H9 (cell line): ENCODE measurements around the gene C1orf122. TPM values are rescaled to one million over a fixed set of nuclear protein-coding genes. Genes with fewer than 3 reads are reported as not detected.

Source experiments
- DNase-seq: peaks from one replicate; pipeline ENCODE4 v3.0.0-alpha.2; 2017
- H2AFZ ChIP-seq: one replicate; pipeline ENCODE4 v1.6.1; 2013; ENCODE audit warnings: mild to moderate bottlenecking, low read length, control low read depth, moderate library complexity
- H2AK5ac ChIP-seq: 2 replicates; pipeline ENCODE4 v1.6.1; 2013; ENCODE audit warnings: low read length, control low read depth, mixed read lengths; ENCODE audit not compliant: insufficient read length
- H2BK120ac ChIP-seq: one replicate; pipeline ENCODE4 v1.6.1; 2013; ENCODE audit warnings: low read depth, mild to moderate bottlenecking, low read length, control low read depth, inconsistent platforms; ENCODE audit not compliant: poor library complexity, severe bottlenecking
- H2BK12ac ChIP-seq: 2 replicates; pipeline ENCODE4 v1.6.1; 2013; ENCODE audit warnings: low read length, control low read depth, mixed read lengths, low read depth; ENCODE audit not compliant: insufficient read length
- H2BK15ac ChIP-seq: 2 replicates; pipeline ENCODE4 v1.6.1; 2013; ENCODE audit warnings: low read depth, low read length, control low read depth
- H2BK20ac ChIP-seq: one replicate; pipeline ENCODE4 v1.6.1; 2013; ENCODE audit warnings: low read depth, mild to moderate bottlenecking, low read length, control low read depth, inconsistent platforms; ENCODE audit not compliant: poor library complexity, severe bottlenecking
- H2BK5ac ChIP-seq: 2 replicates; pipeline ENCODE4 v1.6.1; 2013; ENCODE audit warnings: low read length, control low read depth, mixed read lengths; ENCODE audit not compliant: insufficient read length
- H3K14ac ChIP-seq: 2 replicates; pipeline ENCODE4 v1.6.1; 2013; ENCODE audit warnings: low read length, control low read depth; ENCODE audit not compliant: insufficient read depth
- H3K18ac ChIP-seq: 2 replicates; pipeline ENCODE4 v1.6.1; 2013; ENCODE audit warnings: low read depth, mild to moderate bottlenecking, mixed read lengths, low read length, control low read depth; ENCODE audit not compliant: insufficient read length
- H3K23ac ChIP-seq: 2 replicates; pipeline ENCODE4 v1.6.1; 2013; ENCODE audit warnings: low read length, control low read depth, mixed read lengths, low read depth; ENCODE audit not compliant: insufficient read length
- H3K23me2 ChIP-seq: 2 replicates; pipeline ENCODE4 v1.6.1; 2013; ENCODE audit warnings: low read depth, mild to moderate bottlenecking, mixed read lengths, low read length, control low read depth; ENCODE audit not compliant: insufficient read length, poor library complexity, severe bottlenecking
- H3K27ac ChIP-seq: 2 replicates; pipeline ENCODE4 v1.5.1; 2013; ENCODE audit warnings: low read length, control low read depth, mixed read lengths, low read depth; ENCODE audit not compliant: insufficient read length
- H3K27me3 ChIP-seq: 2 replicates; pipeline ENCODE4 v1.6.1; 2013; ENCODE audit warnings: low read length, control low read depth, inconsistent platforms; ENCODE audit not compliant: insufficient read depth
- H3K4ac ChIP-seq: 2 replicates; pipeline ENCODE4 v1.6.1; 2013; ENCODE audit warnings: low read depth, mild to moderate bottlenecking, control low read depth, inconsistent platforms, low read length, moderate library complexity
- H3K4me1 ChIP-seq: 2 replicates; pipeline ENCODE4 v1.6.1; 2013; ENCODE audit warnings: low read length, control low read depth, inconsistent platforms; ENCODE audit not compliant: insufficient read depth
- H3K4me2 ChIP-seq: 2 replicates; pipeline ENCODE4 v1.6.1; 2013; ENCODE audit warnings: low read length, control low read depth, mixed read lengths; ENCODE audit not compliant: insufficient read length, insufficient read depth
- H3K56ac ChIP-seq: 2 replicates; pipeline ENCODE4 v1.6.1; 2013; ENCODE audit warnings: low read depth, mild to moderate bottlenecking, mixed read lengths, low read length, control low read depth; ENCODE audit not compliant: insufficient read length
- H3K79me1 ChIP-seq: 2 replicates; pipeline ENCODE4 v1.6.1; 2013; ENCODE audit warnings: low read depth, mild to moderate bottlenecking, moderate library complexity, low read length, control low read depth, inconsistent platforms; ENCODE audit not compliant: insufficient read depth, poor library complexity, severe bottlenecking
- H3K79me2 ChIP-seq: 2 replicates; pipeline ENCODE4 v1.6.1; 2013; ENCODE audit warnings: low read length, control low read depth, inconsistent platforms; ENCODE audit not compliant: insufficient read depth
- H3K9ac ChIP-seq: 2 replicates; pipeline ENCODE4 v1.6.1; 2013; ENCODE audit warnings: low read length, control low read depth, mixed read lengths; ENCODE audit not compliant: insufficient read length; ENCODE audit errors: extremely low read depth
- H3K9me3 ChIP-seq: one replicate; pipeline ENCODE4 v1.6.1; 2013; ENCODE audit warnings: low read depth, low read length, inconsistent platforms; ENCODE audit not compliant: control insufficient read depth
- H3T11ph ChIP-seq: one replicate; pipeline ENCODE4 v1.6.1; 2013; ENCODE audit warnings: mild to moderate bottlenecking, low read length, control low read depth, inconsistent platforms
- H4K20me1 ChIP-seq: one replicate; pipeline ENCODE4 v1.6.1; 2013; ENCODE audit not compliant: control insufficient read depth, insufficient read length, insufficient read depth
- H4K5ac ChIP-seq: 2 replicates; pipeline ENCODE4 v1.6.1; 2013; ENCODE audit warnings: low read depth, mild to moderate bottlenecking, mixed read lengths, low read length, control low read depth; ENCODE audit not compliant: insufficient read length
- H4K8ac ChIP-seq: replicated peaks from 2 replicates; pipeline ENCODE4 v1.6.1; 2013; ENCODE audit warnings: low read length, control low read depth, mixed read lengths, low read depth; ENCODE audit not compliant: insufficient read length
- H4K91ac ChIP-seq: 2 replicates; pipeline ENCODE4 v1.6.1; 2013; ENCODE audit warnings: low read depth, mild to moderate bottlenecking, moderate library complexity, mixed read lengths, low read length, control low read depth; ENCODE audit not compliant: insufficient read length
- H3K27ac Mint-ChIP-seq, 3 experiments: 2 replicates in 2 of 3; 3 replicates in 1 of 3; pipeline ENCODE4 v1.8.0; 2020 to 2021; ENCODE audit warnings: mixed read lengths in 3 of 3, mild to moderate bottlenecking in 1 of 3, moderate library complexity in 1 of 3
- H3K27me3 Mint-ChIP-seq: 2 replicates; pipeline ENCODE4 v1.8.0; 2021; ENCODE audit warnings: low read depth, mild to moderate bottlenecking, moderate library complexity, mixed read lengths
- H3K36me3 Mint-ChIP-seq, 3 experiments: 2 replicates in 2 of 3; 3 replicates in 1 of 3; pipeline ENCODE4 v1.8.0; 2020 to 2021; ENCODE audit warnings: low read depth in 3 of 3, mixed read lengths in 3 of 3; ENCODE audit not compliant: insufficient read depth in 1 of 3
- H3K4me1 Mint-ChIP-seq, 2 experiments: 2 replicates each; pipeline ENCODE4 v1.8.0; 2020; ENCODE audit warnings: mixed read lengths in 2 of 2
- H3K4me3 Mint-ChIP-seq, 2 experiments: 2 replicates in 1 of 2; 3 replicates in 1 of 2; pipeline ENCODE4 v1.8.0; 2020 to 2021; ENCODE audit warnings: mild to moderate bottlenecking in 2 of 2, mixed read lengths in 2 of 2, moderate library complexity in 1 of 2
- H3K9me3 Mint-ChIP-seq, 2 experiments: 2 replicates in 1 of 2; 3 replicates in 1 of 2; pipeline ENCODE4 v1.8.0; 2020; ENCODE audit warnings: mild to moderate bottlenecking in 2 of 2, mixed read lengths in 2 of 2, moderate library complexity in 1 of 2
- WGBS: extraction: QIAGEN DNeasy Blood & Tissue Kit; methylation state at CpG from one replicate; pipeline ENCODE4 v1.1.7; 2013; ENCODE audit warnings: missing lambda C conversion rate, low lambda C conversion rate, mixed read lengths; ENCODE audit not compliant: insufficient read length; ENCODE audit errors: extremely low coverage; 5-methylcytosine and 5-hydroxymethylcytosine counted together
- total RNA-seq: library from RNA; stranded (reverse); gene quantifications from 2 replicates; pipeline ENCODE4 v1.2.1, GENCODE V29; 2021
- TF ChIP-seq, protein P1 (sequence below): fragments of 200-600 bp; sonication (generic); conservative IDR thresholded peaks from 3 replicates; pipeline ENCODE4 v1.8.0; 2021; ENCODE audit warnings: antibody characterized with exemption, mild to moderate bottlenecking

The C1orf122 gene
- total RNA-seq, 1 experiment from 2014 or later = 59.3 TPM

DNA sequence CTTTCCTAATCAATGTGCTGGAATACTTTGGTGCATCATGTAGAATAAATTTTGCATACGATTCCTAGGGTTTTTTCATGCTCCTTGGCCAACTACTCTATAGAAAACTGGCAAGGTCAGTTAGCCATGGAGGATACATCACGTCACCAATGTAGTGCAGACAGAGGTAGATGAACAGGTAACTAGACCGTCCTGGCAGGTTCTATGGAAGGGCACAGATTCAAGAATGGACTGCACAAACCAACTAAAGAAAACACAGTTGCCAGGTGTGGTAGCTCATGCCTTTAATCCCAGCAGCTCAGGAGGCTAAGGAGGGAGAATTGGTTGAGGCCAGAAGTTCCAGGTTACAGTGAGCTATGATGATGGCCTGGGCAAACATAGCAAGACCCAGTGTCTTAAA lies 41.9 kb downstream of the C1orf122 start:
- Histone ChIP-seq H3K14ac (no peak overlapping the region), H3K4me1 (no peaks in the 10 kb centered on the region), H3K23ac (no peak overlapping the region), H3K9me3 (no peaks in the 10 kb centered on the region), H3K4ac (no peak overlapping the region), H2BK15ac (no peak overlapping the region), H2BK20ac (no peak overlapping the region), H3K27ac (no peak overlapping the region), H3K9ac (no peak overlapping the region), H3K23me2 (no peaks in the 10 kb centered on the region), H2BK5ac (no peak overlapping the region), H2BK12ac (no peak overlapping the region), H4K5ac (no peak overlapping the region), H3K79me2 (peaks cover 2% of the 10 kb centered on the region; the same call in 1 of the 2 replicates), H2AK5ac (no peak overlapping the region), H4K20me1 (no peaks in the 10 kb centered on the region), H2BK120ac (no peak overlapping the region), H2AFZ (no peak overlapping the region), H3K56ac (no peak overlapping the region), H3K4me2 (no peak overlapping the region), H3K18ac (no peak overlapping the region), H4K91ac (no peak overlapping the region), H4K8ac (no peak overlapping the region), H3K79me1 (peaks cover 8% of the 10 kb centered on the region), H3K27me3 (no peaks in the 10 kb centered on the region), H3T11ph (no peak overlapping the region)
- H3K4me1 Mint-ChIP-seq = no peaks in the 10 kb centered on the region
- no peak overlapping the region for H3K27ac Mint-ChIP-seq
- H3K9me3 Mint-ChIP-seq = no peaks in the 10 kb centered on the region
- WGBS = no CpG with 5 or more reads among the region's 3 CpGs
- H3K4me3 Mint-ChIP-seq = no peak overlapping the region; a peak in 1 of 5 replicates
- peaks cover 0 to 8% (median 0%) of the 10 kb centered on the region in 3 experiments; a peak in 3 of 7 replicates for H3K36me3 Mint-ChIP-seq
- TF ChIP-seq, protein P1, sequence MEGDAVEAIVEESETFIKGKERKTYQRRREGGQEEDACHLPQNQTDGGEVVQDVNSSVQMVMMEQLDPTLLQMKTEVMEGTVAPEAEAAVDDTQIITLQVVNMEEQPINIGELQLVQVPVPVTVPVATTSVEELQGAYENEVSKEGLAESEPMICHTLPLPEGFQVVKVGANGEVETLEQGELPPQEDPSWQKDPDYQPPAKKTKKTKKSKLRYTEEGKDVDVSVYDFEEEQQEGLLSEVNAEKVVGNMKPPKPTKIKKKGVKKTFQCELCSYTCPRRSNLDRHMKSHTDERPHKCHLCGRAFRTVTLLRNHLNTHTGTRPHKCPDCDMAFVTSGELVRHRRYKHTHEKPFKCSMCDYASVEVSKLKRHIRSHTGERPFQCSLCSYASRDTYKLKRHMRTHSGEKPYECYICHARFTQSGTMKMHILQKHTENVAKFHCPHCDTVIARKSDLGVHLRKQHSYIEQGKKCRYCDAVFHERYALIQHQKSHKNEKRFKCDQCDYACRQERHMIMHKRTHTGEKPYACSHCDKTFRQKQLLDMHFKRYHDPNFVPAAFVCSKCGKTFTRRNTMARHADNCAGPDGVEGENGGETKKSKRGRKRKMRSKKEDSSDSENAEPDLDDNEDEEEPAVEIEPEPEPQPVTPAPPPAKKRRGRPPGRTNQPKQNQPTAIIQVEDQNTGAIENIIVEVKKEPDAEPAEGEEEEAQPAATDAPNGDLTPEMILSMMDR = no peak
- DNase-seq = no peak
- H3K27me3 Mint-ChIP-seq = no peaks in the 10 kb centered on the region
